Measurements from ENCODE around the gene TCL1B.

Gene TCL1B

DNA sequence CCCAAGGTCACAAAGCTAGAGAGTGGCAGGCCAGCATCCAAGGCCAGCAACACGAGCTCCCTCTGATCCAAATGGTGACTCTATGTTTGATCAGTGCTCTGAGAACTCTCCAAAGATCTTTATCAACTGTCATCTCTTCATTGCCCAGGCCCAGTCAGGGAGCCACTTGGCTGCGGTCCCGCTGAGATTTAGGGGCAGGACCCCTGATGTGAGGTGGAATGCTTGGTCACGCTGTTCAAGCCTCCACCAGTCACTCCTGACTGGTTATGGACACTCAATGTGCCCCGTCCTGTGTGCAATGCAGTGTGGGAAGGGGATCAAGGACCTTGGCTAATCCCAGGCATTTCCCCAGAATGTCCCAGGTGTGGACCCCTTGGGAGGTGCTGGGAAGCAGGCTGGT, 19.8 kb upstream of the TCL1B start:
- no peak for DNase-seq (ENCODE audit: low read depth in 3 of 3, low spot score in 1 of 3)

DNA sequence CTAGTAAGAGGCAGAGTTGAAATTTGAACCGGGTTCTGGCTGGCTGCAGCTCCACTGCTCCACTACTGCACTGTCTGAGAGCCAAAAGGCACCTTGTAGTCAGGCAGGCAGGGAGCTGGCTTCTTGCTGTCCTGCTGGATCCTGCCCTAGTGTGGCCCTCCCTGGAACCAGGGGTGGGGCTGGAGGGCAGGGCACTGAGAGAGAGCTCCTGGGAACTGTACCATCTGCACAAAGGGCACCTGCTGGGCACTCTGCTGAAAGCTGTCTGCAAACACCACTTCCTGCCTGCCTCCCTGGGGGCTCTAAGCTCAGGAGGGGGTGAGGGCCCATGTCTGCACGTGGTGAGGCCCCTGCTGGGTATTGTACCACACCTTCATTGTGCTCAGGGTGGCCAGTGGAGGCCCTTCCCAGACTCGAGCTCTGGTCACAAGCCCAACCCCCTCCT, 19.0 kb upstream of the TCL1B start:
- no peak for DNase-seq (ENCODE audit: low read depth in 3 of 3, low spot score in 1 of 3)

GRCh38 chr14:95668235-95668772, 17.9 kb upstream of the TCL1B start:
- DNase-seq (ENCODE audit: low read depth in 3 of 3, low spot score in 1 of 3): no peak

- DNase-seq (ENCODE audit: low read depth in 3 of 3, low spot score in 1 of 3): no peak
Measured at GRCh38 chr14:95674613-95675012, 11.6 kb upstream of the TCL1B start.

DNA sequence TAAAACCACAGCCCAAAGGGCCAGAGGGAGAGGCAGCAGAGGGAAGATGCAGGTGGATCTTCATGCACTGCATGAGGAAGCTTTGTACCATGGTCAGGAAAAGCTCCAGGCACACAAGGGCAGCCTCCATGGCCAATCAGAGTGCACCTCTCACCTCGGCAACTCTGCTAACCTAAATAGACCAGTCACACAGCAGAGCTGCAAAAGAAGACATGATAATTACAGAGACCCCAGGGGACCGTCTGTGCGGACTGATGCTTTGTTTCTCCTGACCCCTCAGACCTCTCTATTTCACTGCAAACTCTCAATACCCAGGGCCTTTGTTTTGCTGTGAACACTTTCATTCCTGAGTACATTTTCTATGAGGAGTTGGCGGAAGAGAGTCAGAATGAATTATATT, 10.7 kb upstream of the TCL1B start:
- no peak for DNase-seq (ENCODE audit: low read depth in 3 of 3, low spot score in 1 of 3)

DNA sequence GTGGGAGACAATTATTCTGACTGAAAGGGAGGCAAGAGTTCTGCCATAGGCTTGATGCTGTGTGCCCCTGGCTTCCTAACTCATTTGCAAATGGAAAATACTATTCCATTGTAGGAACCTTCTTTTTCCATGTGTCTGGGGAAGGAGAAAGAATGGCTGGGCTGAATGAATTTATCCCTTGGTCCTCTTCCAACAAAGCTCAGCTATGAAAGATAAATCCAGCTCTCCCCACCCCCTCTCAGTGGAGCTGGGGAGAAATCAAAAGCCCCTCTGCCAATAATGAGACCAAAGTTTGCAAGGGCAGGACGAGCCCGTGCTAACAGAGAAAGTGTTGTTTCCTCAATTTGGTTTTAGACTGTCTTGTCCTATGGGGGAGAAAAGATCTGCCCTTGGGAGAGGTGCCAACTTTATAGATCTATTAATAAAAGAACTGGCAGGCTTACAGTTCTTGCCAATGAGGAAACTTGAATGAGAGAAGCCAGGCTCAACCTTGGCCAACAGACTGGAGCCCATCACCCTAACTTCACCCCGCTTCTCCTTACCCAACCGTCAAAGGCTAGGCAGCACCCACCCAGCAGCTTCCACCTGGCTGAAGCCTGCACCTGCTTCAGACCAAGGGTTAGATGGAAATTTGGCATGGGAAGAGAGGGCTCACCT, 8.9 kb upstream of the TCL1B start:
- no peak for DNase-seq (ENCODE audit: low read depth in 3 of 3, low spot score in 1 of 3)

DNA sequence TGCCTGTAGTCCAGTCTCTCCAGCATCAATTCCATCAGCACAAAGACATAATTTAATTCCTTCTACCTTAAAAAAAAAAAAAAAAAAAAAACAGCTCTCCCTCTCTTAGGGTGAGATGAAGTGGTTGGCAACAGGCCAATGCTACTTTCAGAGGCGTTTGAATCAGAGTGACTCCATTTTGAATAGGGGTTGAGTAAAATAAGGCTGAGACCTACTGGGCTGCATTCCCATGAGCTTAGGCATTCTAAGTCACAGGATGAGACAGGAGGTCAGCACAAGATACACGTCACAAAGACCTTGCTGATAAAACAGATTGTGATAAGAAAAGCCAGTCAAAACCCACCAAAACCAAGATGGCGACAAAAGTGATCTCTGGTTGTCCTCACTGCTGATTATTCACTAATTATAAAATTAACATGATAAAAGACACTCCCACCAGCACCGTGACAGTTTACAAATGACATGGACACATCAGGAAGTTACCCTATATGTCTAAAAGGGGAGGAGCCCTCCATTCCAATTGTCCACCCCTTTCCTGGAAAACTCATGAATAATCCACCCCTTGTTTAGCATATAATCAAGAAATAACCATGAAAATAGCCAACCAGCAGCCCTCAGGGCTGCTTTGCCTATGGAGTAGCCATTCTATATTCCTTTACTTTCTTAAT, 6.9 kb upstream of the TCL1B start:
- no peak for DNase-seq (ENCODE audit: low read depth in 3 of 3, low spot score in 1 of 3)

GRCh38 chr14:95679998-95680735, 6.1 kb upstream of the TCL1B start:
- DNase-seq (ENCODE audit: low read depth in 3 of 3, low spot score in 1 of 3): no peak

- no peak for DNase-seq (ENCODE audit: low read depth in 3 of 3, low spot score in 1 of 3)
Measured at GRCh38 chr14:95681153-95681552, 5.1 kb upstream of the TCL1B start.

DNA sequence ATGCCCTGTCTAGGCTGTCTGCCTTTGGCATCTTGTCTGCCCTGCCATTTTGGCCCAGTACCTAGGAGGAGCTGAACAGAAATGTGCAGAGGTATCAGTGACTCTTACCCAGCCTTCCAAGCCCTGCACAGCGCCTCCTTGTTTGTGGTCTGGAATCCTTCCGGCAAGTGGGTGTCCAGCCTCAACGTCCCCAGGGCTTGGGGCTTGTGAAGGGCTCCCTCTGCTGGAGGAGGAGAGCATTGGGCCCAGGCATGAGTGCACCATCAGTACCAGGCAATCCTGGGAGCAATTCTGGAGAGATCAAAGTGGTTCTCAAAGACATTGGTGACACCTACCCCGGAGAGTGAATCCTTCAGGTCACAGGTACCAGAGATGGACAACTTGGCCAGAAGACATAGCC, 2.4 kb upstream of the TCL1B start:
- no peak for DNase-seq (ENCODE audit: low read depth in 3 of 3, low spot score in 1 of 3)

DNA sequence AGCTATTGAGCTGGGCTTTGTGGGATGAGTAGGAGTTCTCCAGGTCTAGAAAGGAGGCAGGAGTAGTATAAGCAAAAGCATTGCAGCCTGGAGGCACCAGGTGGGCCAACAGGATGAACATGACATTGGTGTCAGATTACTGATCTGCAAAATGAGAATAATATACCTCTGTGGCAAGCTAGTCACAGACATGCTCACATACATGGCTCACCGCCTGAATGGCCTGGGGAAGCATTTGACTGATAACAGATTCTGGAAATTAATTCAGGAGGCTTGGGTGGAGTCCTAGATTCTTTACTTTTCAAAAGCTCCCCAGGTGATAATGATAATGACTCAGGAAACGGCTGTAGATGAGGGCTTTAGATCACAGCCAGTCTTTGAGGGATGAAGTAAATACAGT, 709 bp downstream of the TCL1B start:
- DNase-seq (ENCODE audit: low read depth in 3 of 3, low spot score in 1 of 3): no peak

- DNase-seq (ENCODE audit: low read depth in 3 of 3, low spot score in 1 of 3): no peak
Measured at GRCh38 chr14:95689441-95689840, 3.2 kb downstream of the TCL1B start.

GRCh38 chr14:95690815-95691214, 4.6 kb downstream of the TCL1B start:
- DNase-seq (ENCODE audit: low read depth in 3 of 3, low spot score in 1 of 3): no peak

- DNase-seq (ENCODE audit: low read depth in 3 of 3, low spot score in 1 of 3): no peak
Measured at GRCh38 chr14:95691591-95691990, 5.4 kb downstream of the TCL1B start.

DNA sequence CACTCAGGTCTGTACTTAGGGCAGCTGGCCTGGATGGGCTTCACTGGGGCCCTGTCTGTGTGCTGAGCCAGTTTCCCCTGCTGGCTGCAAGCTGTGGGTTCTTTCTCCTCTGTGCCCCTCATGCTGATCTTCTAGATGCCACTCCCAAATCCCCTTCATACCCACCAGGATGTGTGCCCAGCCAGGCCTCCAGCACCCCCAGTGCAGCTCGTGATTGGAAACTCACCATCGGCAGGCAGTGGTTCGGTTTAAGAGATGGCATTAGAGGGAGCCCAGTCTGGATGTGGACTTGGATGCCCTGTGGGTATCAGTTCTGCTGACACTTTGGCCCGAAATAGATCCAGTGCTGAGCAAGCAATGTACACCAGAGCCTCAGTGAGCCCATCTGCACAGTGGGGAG, 5.9 kb downstream of the TCL1B start:
- no peak for DNase-seq (ENCODE audit: low read depth in 3 of 3, low spot score in 1 of 3)

DNA sequence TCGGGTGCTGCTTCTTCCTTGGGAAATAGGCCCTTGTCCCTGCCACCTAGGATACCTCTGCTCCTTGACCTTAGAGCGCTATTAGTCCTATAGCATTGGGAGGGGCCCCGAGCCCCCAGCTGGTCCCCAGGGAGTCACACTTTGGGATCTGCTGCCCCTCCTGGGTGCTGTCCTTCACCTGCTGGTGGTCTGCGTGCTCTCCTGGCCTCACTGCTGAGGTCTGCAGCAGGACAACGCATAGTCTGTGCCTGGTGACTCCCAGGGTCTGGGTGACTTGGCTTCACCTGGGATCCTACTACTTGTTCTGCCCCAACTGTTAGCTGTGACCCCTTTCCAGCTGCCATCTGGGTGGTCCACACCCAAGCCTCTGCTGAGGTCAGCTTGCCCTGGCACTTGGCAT, 8.8 kb downstream of the TCL1B start:
- no peak for DNase-seq (ENCODE audit: low read depth in 3 of 3, low spot score in 1 of 3)

- no peak for DNase-seq (ENCODE audit: low read depth in 3 of 3, low spot score in 1 of 3)
Measured at GRCh38 chr14:95695913-95696312, 9.7 kb downstream of the TCL1B start.

DNA sequence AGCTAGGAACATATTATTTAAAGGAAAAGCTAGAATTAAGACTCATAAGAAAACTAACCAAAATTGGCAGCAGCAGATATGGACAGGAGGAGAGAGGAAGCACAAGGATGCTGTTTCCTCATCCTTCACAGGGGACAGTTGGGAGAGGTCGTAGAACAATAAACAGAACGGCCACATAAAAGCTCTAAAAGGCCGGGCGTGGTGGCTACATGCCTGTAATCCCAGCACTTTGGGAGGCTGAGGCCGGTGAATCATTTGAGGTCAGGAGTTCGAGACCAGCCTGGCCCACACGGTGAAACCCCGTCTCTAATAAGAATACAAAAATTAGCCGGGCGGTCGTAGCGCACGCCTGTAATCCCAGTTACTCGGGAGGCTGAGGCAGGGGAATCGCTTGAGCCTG, 10.5 kb downstream of the TCL1B start:
- no peak for DNase-seq (ENCODE audit: low read depth in 3 of 3, low spot score in 1 of 3)

DNA sequence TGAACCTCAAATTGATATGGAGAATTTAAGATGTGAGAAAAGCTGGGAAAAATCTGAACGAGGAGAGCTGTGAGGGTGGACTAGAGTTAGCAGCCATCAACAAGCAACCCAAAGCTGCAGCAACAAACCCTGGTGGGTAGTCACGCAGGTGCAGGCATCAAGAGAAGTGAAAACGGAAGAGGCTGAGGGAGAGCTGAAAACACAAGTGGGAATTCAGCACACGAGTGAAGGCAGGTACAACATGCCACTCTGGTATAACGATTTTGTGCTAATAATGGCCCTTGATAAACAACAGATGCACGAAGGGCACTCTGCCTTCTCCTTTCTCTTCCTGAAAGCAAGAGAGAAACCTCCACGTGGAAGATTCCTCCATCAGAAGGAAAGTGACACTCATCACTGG, 11.5 kb downstream of the TCL1B start:
- DNase-seq (ENCODE audit: low read depth in 3 of 3, low spot score in 1 of 3): no peak

GRCh38 chr14:95698287-95698686, 12.1 kb downstream of the TCL1B start:
- DNase-seq (ENCODE audit: low read depth in 3 of 3, low spot score in 1 of 3): no peak

GRCh38 chr14:95699412-95699811, 13.2 kb downstream of the TCL1B start:
- DNase-seq (ENCODE audit: low read depth in 3 of 3, low spot score in 1 of 3): no peak

Measured in stimulated activated CD4-positive, alpha-beta T cell treated with anti-CD3 and anti-CD28 coated beads, TNF-alpha, amount 100 ng/mL, for 1 hour (primary cell).